GM23338 (cell line): ENCODE data around the gene KCNAB1. TPM values are rescaled to one million over a fixed set of nuclear protein-coding genes. Genes with fewer than 3 reads are reported as not detected.

ENCODE experiments used
- ATAC-seq: fragments of 200-7000 bp; cut with Tn5 transposase; 3 replicates; pipeline ENCODE4 v1.9.1; 2020
- DNase-seq: peaks from one replicate; pipeline ENCODE4 v3.0.0-alpha.2; 2015; ENCODE audit warnings: low spot score
- H2AFZ ChIP-seq: fragments of 200-600 bp; sonication (generic); 2 replicates; pipeline ENCODE4 v1.8.0; 2016; ENCODE audit warnings: antibody characterized with exemption, mild to moderate bottlenecking, moderate library complexity
- H3F3A ChIP-seq: fragments of 200-600 bp; sonication (generic); replicated peaks from 2 replicates; pipeline ENCODE4 v1.8.0; 2017; ENCODE audit warnings: antibody characterized with exemption, mixed run types, low read depth
- H3K27ac ChIP-seq: fragments of 200-600 bp; sonication (generic); 2 replicates; pipeline ENCODE4 v1.6.1; 2016; ENCODE audit warnings: low read depth
- H3K27me3 ChIP-seq: fragments of 200-600 bp; sonication (generic); 2 replicates; pipeline ENCODE4 v1.8.0; 2016; ENCODE audit warnings: mild to moderate bottlenecking, mixed run types, moderate library complexity; ENCODE audit not compliant: insufficient read depth
- H3K36me3 ChIP-seq: fragments of 200-600 bp; sonication (generic); 2 replicates; pipeline ENCODE4 v1.8.0; 2016; ENCODE audit warnings: mild to moderate bottlenecking; ENCODE audit not compliant: insufficient read depth
- H3K4me1 ChIP-seq: fragments of 200-600 bp; sonication (generic); 2 replicates; pipeline ENCODE4 v1.8.0; 2016; ENCODE audit warnings: mild to moderate bottlenecking, moderate library complexity; ENCODE audit not compliant: insufficient read depth
- H3K4me2 ChIP-seq: fragments of 200-600 bp; sonication (generic); 2 replicates; pipeline ENCODE4 v1.7.1; 2017; ENCODE audit warnings: mixed run types
- H3K4me3 ChIP-seq: fragments of 200-600 bp; sonication (generic); 2 replicates; pipeline ENCODE4 v1.6.1; 2016; ENCODE audit warnings: mixed run types
- H3K79me2 ChIP-seq: fragments of 200-600 bp; sonication (generic); replicated peaks from 2 replicates; pipeline ENCODE4 v1.8.0; 2017; ENCODE audit warnings: mild to moderate bottlenecking; ENCODE audit not compliant: insufficient read depth
- H3K9me2 ChIP-seq: fragments of 200-600 bp; sonication (generic); 2 replicates; pipeline ENCODE4 v1.8.0; 2017; ENCODE audit not compliant: insufficient read depth
- H4K20me1 ChIP-seq: fragments of 200-600 bp; sonication (generic); replicated peaks from 2 replicates; pipeline ENCODE4 v1.8.0; 2017; ENCODE audit warnings: mild to moderate bottlenecking; ENCODE audit not compliant: insufficient read depth
- H3K27ac Mint-ChIP-seq: 2 replicates; pipeline ENCODE4 v1.8.0; 2020; ENCODE audit warnings: inconsistent platforms, mild to moderate bottlenecking, moderate library complexity, mixed read lengths
- H3K27me3 Mint-ChIP-seq: 3 replicates; pipeline ENCODE4 v1.8.0; 2022; ENCODE audit warnings: low read depth, mild to moderate bottlenecking, moderate library complexity, mixed read lengths, inconsistent platforms; ENCODE audit not compliant: insufficient read depth, poor library complexity
- H3K36me3 Mint-ChIP-seq: 3 replicates; pipeline ENCODE4 v1.8.0; 2021; ENCODE audit warnings: low read depth, mild to moderate bottlenecking, inconsistent platforms, moderate library complexity, mixed read lengths
- H3K4me1 Mint-ChIP-seq: 3 replicates; pipeline ENCODE4 v1.8.0; 2020; ENCODE audit warnings: mild to moderate bottlenecking, inconsistent platforms, mixed read lengths
- H3K4me3 Mint-ChIP-seq: 3 replicates; pipeline ENCODE4 v1.8.0; 2021; ENCODE audit warnings: moderate library complexity, mild to moderate bottlenecking, inconsistent platforms, mixed read lengths
- H3K9me3 Mint-ChIP-seq: 3 replicates; pipeline ENCODE4 v1.8.0; 2020; ENCODE audit warnings: moderate library complexity, mild to moderate bottlenecking, inconsistent platforms, mixed read lengths
- CREB1 ChIP-seq: fragments of 250-450 bp; sonication (Bioruptor Pico); IDR thresholded peaks from 2 replicates; pipeline ENCODE4 v1.5.0; 2020; ENCODE audit warnings: low read depth, mild to moderate bottlenecking, moderate library complexity
- ETS1 ChIP-seq: IDR thresholded peaks from 2 replicates; pipeline ENCODE4 v1.6.1; 2016; ENCODE audit warnings: antibody characterized with exemption
- EZH2 ChIP-seq: fragments of 200-600 bp; sonication (generic); IDR thresholded peaks from one replicate; pipeline ENCODE4 v1.8.0; 2017; ENCODE audit warnings: antibody characterized with exemption, mild to moderate bottlenecking, low read depth; ENCODE audit not compliant: unreplicated experiment
- EZH2phosphoT487 ChIP-seq: fragments of 200-600 bp; sonication (generic); IDR thresholded peaks from one replicate; pipeline ENCODE4 v1.8.1; 2018; ENCODE audit warnings: antibody characterized with exemption; ENCODE audit not compliant: unreplicated experiment
- JUNB ChIP-seq: IDR thresholded peaks from one replicate; pipeline ENCODE4 v1.6.1; 2016; ENCODE audit warnings: antibody characterized with exemption; ENCODE audit not compliant: unreplicated experiment
- NANOG ChIP-seq: IDR thresholded peaks from 2 replicates; pipeline ENCODE4 v1.6.1; 2016; ENCODE audit warnings: antibody characterized with exemption, borderline replicate concordance
- POLR2AphosphoS5 ChIP-seq: IDR thresholded peaks from 2 replicates; pipeline ENCODE4 v1.6.1; 2016; ENCODE audit warnings: antibody characterized with exemption, low read depth
- STAT1 ChIP-seq: IDR thresholded peaks from one replicate; pipeline ENCODE4 v1.6.1; 2016; ENCODE audit warnings: antibody characterized with exemption; ENCODE audit not compliant: unreplicated experiment
- ZNF114 ChIP-seq: fragments of 250-450 bp; sonication (Bioruptor Pico); IDR thresholded peaks from 2 replicates; pipeline ENCODE4 v1.5.0; 2020; ENCODE audit warnings: mild to moderate bottlenecking, moderate library complexity
- ZNF331 ChIP-seq: fragments of 250-450 bp; sonication (Bioruptor Pico); IDR thresholded peaks from 2 replicates; pipeline ENCODE4 v1.5.0; 2020; ENCODE audit warnings: low read depth, mild to moderate bottlenecking, moderate library complexity
- polyA plus RNA-seq: library from polyadenylated mRNA; unstranded; fragments of >200 nt; fragmentation: Nextera tagmentation; extraction: Ambion mirVana; gene quantifications from 2 replicates; pipeline ENCODE4 v1.2.1, GENCODE V29; 2016
- total RNA-seq: library from RNA; depleted of rRNA; stranded (reverse); fragments of >200 nt; shearing (Covaris generic); gene quantifications from 2 replicates; pipeline ENCODE4 v1.2.3, GENCODE V29; 2014
- TF ChIP-seq, protein P1 (sequence below): fragments of 250-450 bp; sonication (Bioruptor Pico); IDR thresholded peaks from 2 replicates; pipeline ENCODE4 v1.5.0; 2020; ENCODE audit warnings: mild to moderate bottlenecking, moderate library complexity
- TF ChIP-seq, protein P2 (sequence below): IDR thresholded peaks from one replicate; pipeline ENCODE4 v1.6.1; 2018; ENCODE audit warnings: antibody characterized with exemption; ENCODE audit not compliant: unreplicated experiment
- TF ChIP-seq, protein P3 (sequence below), 2 experiments: fragments of 200-600 bp in 1 of 2; sonication (generic) in 1 of 2; conservative IDR thresholded peaks; 2 replicates each; pipeline versions ENCODE4 v1.5.1 to v1.6.1; 2016 to 2017; ENCODE audit warnings: antibody characterized with exemption in 2 of 2, low read depth in 2 of 2, mild to moderate bottlenecking in 2 of 2, moderate library complexity in 1 of 2

KCNAB1 gene
- total and polyA plus RNA-seq, 2 experiments from 2014 or later: 0.69 to 2.6 TPM

DNA sequence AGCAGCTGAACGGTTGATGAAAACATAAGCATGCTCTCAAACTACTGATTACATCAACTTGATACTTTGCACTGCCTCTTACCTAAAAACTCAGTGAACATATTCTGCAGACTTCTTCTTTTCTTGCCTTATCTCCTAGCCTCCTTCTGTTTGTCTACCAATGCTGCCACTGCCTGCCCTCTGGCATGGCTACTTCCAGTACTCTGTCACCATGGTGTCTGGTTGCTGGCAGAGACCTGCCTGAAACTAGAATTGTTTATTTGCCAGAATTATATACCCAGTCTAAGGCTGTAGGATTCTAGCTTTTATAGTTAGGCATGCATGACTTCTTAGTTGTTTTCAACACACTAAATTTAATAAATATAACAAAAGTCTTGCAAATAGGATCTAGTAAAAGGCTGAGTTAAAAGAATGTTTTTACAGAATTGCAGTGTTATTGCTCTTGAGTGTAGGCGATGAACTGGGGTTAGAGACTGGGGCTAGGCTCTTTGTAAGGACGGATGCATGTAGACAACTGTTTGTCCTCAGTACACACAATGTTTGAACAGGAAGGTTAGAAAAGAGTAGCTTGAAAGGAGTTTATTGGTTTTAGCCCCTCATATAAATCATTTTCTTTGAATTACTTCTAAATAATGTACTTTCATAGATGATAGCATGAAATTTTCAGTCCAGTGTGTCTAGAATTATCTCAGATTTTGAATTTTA, 116.3 kb downstream of the KCNAB1 start:
- Mint-ChIP-seq H3K4me1 (peaks cover 6% of the 10 kb centered on the region), H3K4me3 (no peak overlapping the region)
- TF ChIP-seq EZH2phosphoT487: no peak
- TF ChIP-seq, protein P1, sequence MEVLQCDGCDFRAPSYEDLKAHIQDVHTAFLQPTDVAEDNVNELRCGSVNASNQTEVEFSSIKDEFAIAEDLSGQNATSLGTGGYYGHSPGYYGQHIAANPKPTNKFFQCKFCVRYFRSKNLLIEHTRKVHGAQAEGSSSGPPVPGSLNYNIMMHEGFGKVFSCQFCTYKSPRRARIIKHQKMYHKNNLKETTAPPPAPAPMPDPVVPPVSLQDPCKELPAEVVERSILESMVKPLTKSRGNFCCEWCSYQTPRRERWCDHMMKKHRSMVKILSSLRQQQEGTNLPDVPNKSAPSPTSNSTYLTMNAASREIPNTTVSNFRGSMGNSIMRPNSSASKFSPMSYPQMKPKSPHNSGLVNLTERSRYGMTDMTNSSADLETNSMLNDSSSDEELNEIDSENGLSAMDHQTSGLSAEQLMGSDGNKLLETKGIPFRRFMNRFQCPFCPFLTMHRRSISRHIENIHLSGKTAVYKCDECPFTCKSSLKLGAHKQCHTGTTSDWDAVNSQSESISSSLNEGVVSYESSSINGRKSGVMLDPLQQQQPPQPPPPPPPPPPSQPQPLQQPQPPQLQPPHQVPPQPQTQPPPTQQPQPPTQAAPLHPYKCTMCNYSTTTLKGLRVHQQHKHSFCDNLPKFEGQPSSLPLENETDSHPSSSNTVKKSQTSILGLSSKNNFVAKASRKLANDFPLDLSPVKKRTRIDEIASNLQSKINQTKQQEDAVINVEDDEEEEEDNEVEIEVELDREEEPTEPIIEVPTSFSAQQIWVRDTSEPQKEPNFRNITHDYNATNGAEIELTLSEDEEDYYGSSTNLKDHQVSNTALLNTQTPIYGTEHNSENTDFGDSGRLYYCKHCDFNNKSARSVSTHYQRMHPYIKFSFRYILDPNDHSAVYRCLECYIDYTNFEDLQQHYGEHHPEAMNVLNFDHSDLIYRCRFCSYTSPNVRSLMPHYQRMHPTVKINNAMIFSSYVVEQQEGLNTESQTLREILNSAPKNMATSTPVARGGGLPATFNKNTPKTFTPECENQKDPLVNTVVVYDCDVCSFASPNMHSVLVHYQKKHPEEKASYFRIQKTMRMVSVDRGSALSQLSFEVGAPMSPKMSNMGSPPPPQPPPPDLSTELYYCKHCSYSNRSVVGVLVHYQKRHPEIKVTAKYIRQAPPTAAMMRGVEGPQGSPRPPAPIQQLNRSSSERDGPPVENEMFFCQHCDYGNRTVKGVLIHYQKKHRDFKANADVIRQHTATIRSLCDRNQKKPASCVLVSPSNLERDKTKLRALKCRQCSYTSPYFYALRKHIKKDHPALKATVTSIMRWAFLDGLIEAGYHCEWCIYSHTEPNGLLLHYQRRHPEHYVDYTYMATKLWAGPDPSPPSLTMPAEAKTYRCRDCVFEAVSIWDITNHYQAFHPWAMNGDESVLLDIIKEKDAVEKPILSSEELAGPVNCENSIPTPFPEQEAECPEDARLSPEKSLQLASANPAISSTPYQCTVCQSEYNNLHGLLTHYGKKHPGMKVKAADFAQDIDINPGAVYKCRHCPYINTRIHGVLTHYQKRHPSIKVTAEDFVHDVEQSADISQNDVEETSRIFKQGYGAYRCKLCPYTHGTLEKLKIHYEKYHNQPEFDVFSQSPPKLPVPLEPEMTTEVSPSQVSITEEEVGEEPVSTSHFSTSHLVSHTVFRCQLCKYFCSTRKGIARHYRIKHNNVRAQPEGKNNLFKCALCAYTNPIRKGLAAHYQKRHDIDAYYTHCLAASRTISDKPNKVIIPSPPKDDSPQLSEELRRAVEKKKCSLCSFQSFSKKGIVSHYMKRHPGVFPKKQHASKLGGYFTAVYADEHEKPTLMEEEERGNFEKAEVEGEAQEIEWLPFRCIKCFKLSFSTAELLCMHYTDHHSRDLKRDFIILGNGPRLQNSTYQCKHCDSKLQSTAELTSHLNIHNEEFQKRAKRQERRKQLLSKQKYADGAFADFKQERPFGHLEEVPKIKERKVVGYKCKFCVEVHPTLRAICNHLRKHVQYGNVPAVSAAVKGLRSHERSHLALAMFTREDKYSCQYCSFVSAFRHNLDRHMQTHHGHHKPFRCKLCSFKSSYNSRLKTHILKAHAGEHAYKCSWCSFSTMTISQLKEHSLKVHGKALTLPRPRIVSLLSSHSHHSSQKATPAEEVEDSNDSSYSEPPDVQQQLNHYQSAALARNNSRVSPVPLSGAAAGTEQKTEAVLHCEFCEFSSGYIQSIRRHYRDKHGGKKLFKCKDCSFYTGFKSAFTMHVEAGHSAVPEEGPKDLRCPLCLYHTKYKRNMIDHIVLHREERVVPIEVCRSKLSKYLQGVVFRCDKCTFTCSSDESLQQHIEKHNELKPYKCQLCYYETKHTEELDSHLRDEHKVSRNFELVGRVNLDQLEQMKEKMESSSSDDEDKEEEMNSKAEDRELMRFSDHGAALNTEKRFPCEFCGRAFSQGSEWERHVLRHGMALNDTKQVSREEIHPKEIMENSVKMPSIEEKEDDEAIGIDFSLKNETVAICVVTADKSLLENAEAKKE (CRISPR knock-in tag): no peak
- no peak for TF ChIP-seq ZNF331 (CRISPR knock-in tag)
- TF ChIP-seq JUNB: no peak
- TF ChIP-seq ZNF114: no peak
- no peak for TF ChIP-seq STAT1
- TF ChIP-seq, protein P2, sequence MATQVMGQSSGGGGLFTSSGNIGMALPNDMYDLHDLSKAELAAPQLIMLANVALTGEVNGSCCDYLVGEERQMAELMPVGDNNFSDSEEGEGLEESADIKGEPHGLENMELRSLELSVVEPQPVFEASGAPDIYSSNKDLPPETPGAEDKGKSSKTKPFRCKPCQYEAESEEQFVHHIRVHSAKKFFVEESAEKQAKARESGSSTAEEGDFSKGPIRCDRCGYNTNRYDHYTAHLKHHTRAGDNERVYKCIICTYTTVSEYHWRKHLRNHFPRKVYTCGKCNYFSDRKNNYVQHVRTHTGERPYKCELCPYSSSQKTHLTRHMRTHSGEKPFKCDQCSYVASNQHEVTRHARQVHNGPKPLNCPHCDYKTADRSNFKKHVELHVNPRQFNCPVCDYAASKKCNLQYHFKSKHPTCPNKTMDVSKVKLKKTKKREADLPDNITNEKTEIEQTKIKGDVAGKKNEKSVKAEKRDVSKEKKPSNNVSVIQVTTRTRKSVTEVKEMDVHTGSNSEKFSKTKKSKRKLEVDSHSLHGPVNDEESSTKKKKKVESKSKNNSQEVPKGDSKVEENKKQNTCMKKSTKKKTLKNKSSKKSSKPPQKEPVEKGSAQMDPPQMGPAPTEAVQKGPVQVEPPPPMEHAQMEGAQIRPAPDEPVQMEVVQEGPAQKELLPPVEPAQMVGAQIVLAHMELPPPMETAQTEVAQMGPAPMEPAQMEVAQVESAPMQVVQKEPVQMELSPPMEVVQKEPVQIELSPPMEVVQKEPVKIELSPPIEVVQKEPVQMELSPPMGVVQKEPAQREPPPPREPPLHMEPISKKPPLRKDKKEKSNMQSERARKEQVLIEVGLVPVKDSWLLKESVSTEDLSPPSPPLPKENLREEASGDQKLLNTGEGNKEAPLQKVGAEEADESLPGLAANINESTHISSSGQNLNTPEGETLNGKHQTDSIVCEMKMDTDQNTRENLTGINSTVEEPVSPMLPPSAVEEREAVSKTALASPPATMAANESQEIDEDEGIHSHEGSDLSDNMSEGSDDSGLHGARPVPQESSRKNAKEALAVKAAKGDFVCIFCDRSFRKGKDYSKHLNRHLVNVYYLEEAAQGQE: no peak
- TF ChIP-seq EZH2: no peak
- TF ChIP-seq CREB1 (CRISPR knock-in tag): no peak
- TF ChIP-seq, protein P3, sequence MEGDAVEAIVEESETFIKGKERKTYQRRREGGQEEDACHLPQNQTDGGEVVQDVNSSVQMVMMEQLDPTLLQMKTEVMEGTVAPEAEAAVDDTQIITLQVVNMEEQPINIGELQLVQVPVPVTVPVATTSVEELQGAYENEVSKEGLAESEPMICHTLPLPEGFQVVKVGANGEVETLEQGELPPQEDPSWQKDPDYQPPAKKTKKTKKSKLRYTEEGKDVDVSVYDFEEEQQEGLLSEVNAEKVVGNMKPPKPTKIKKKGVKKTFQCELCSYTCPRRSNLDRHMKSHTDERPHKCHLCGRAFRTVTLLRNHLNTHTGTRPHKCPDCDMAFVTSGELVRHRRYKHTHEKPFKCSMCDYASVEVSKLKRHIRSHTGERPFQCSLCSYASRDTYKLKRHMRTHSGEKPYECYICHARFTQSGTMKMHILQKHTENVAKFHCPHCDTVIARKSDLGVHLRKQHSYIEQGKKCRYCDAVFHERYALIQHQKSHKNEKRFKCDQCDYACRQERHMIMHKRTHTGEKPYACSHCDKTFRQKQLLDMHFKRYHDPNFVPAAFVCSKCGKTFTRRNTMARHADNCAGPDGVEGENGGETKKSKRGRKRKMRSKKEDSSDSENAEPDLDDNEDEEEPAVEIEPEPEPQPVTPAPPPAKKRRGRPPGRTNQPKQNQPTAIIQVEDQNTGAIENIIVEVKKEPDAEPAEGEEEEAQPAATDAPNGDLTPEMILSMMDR (conservative IDR thresholded peaks at IDR 0.05; ENCODE audit: low read depth in 2 of 2): no peak
- TF ChIP-seq ETS1: no peak
- no peak for TF ChIP-seq NANOG
- TF ChIP-seq POLR2AphosphoS5: no peak

More for the DNA sequence above, 116.3 kb downstream of the KCNAB1 start:
- Mint-ChIP-seq H3K27ac (no peak overlapping the region), H3K36me3 (no peaks in the 10 kb centered on the region), H3K27me3 (no peaks in the 10 kb centered on the region), H3K9me3 (no peaks in the 10 kb centered on the region)
- no peak for ATAC-seq
- Histone ChIP-seq H3K79me2 (no peaks in the 10 kb centered on the region), H2AFZ (peak overlapping the region; percentile 48; the same call in 1 of the 2 replicates), H4K20me1 (no peaks in the 10 kb centered on the region), H3K9me2 (peaks cover 9% of the 10 kb centered on the region; the same call in 1 of the 2 replicates), H3K4me1 (no peaks in the 10 kb centered on the region), H3F3A (no peaks in the 10 kb centered on the region), H3K4me3 (no peak overlapping the region), H3K27me3 (no peaks in the 10 kb centered on the region), H3K36me3 (no peaks in the 10 kb centered on the region), H3K4me2 (no peak overlapping the region), H3K27ac (no peak overlapping the region)
- DNase-seq: no peak
